Measurements from ENCODE around the gene UBE2J2.

The UBE2J2 gene

DNA sequence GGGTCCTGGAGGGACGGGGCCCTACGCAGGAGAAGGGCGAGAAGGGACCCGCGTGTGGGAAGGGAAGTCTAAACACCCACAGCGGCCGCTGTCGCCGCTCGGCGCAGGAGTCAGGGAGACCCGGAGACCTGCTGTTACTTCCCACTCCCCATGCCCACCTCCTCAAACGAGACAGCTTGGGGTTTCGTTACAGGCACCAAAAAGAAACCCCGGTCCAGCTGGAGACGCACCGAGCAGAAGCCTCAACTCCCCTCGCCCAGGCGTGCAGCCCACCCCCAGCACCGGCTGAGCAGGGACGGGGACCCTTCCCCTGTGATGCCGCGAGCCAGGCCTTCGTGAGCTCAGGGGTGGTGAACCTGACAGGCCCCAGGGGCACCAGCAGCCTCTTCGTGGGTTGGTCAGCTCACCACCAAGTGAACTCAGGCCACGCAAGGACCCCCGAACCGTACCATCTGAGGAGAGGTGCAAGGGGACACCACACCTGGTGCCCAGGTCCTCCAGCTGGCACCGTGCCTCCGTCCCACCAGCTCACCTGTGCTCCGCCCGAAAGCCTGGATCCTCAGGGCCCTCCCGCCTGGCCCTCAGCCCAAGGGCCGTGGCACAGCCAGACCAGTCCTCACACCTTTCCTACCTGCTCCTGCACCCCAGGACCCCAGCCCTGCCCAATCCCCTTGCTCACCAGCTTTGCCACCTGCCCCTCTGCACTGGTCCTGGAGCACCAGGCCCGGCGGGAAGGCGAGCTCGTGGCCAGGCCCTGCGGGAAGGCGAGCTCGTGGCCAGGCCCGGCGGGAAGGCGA, 46.9 kb downstream of the UBE2J2 start:
- FAIRE-seq (no peak), DNase-seq (ENCODE audit: insufficient read length, low spot score) (no peak)
- no peak for TF ChIP-seq POLR2A (IDR thresholded peaks at IDR 0.05; ENCODE audit: low read depth, low read length)

DNA sequence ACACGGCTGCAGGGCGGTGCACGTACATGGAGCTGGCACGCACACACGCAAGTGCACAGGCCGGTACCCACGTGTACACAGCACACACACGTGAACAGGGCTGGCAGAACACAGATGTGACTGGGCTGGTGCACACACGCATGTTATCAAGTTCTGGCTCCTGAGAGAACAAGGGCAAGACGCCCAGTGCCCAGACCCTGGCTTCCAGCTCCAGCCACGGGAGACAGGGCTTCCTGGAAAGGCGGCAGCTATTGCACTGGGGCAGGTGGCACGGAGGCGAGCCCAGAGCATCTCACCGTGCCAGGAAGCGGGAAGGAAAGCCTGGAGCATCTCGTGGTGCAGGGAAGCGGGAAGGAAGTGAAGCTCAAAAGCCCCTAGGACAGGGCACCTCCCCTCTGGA, 47.7 kb downstream of the UBE2J2 start:
- no peak for TF ChIP-seq POLR2A (IDR thresholded peaks at IDR 0.05; ENCODE audit: low read depth, low read length)
- DNase-seq (ENCODE audit: insufficient read length, low spot score) (no peak), FAIRE-seq (no peak)

DNA sequence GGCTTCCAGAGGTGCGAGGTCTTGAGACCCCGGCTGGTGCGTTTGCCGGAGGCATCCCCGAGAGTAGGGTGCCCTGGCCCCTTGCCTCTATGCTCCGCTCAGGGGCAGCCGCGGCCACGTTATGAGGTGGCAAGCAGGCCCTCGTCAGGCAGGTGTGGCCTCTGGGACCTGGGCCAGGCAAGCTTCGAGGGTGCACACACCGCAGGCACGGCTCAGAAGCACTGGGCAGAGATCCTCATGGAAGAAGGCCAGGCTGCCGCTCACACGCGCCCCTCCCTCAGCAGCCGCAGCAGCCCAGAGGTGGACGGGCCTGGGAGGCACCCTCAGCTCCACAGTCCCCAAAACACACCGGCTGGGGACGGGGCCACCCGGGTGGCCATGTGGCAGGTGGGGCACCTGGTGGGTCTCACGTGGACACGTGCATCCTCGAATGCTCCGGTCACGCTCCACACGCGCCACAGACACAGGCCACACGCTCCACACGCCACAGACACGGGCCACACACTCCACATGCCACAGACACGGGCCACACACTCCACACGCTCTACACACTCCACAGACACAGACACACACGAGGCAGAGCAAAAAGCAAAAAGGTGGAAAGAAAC, 48.3 kb downstream of the UBE2J2 start:
- FAIRE-seq (no peak), DNase-seq (ENCODE audit: insufficient read length, low spot score) (no peak)
- TF ChIP-seq POLR2A (IDR thresholded peaks at IDR 0.05; ENCODE audit: low read depth, low read length), result no peak

DNA sequence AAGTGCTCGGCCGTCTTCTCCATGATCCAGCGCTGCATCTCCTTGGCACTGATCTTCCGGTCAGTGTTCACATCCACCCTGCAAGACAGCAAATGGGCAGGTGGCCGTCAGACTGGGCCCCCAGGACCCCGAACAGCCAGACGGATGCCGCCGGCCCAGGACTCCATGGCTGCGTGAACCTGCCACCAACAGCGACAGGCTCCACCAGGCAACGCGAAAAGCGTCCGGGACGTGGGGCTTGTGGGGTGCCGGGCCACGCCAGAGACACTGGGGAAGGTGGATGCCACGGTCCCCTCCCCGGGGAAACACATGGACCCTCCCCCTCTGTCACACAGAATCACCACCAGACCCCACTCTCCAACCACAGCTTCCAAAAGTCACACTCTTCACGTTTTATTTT, 49.8 kb downstream of the UBE2J2 start:
- DNase-seq (ENCODE audit: insufficient read length, low spot score), result no peak
- no peak for TF ChIP-seq POLR2A (IDR thresholded peaks at IDR 0.05; ENCODE audit: low read depth, low read length)
- no peak for FAIRE-seq

DNA sequence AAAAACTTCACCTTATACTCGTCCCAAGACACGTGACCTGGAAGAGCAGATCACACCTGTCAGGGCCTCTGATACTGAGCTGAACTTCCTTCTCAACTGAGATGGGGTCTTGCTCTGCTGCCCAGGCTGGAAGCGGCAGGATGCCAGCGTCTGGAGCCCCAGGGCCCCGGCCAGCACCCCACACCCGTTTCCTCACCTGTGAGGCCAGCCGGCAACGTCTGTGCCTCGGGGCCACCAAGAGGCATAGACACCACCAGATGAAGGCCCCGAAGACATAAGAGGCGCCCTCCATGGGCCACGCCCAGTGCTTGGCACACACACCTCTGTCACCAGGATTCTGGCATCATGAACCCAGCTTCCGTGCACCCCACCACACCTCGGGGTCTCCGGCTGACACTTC, 50.3 kb downstream of the UBE2J2 start:
- no peak for FAIRE-seq
- DNase-seq (ENCODE audit: insufficient read length, low spot score), result no peak
- no peak for TF ChIP-seq POLR2A (IDR thresholded peaks at IDR 0.05; ENCODE audit: low read depth, low read length)

DNA sequence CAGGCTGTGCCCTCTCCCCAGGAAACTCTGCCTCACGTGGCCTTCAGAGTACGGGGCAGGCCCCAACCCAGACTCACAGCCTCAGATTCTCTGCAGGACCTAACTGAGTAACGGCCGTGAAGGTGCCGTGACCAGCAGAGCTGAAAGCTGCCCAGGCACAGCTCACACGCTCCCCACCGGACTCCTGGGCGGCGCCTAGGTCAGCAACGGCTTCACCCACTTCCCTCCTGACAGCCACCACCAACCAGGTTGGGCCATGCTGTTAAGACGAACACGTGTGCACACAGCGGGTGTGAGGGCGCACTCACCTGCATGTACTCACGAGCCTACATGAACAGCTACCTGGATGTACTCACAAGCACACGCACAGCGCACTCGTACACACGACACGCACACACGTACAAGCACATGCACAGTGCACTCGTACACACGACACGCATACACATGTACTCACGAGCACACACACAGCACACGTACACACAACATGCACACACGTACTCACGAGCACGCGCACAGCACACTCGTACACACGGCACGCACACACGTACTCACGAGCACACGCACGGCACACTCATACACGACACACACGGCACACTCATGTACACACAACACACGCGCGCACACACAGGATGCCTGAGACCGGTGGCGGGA, 51.0 kb downstream of the UBE2J2 start:
- FAIRE-seq, result no peak
- no peak for DNase-seq (ENCODE audit: insufficient read length, low spot score)
- no peak for TF ChIP-seq POLR2A (IDR thresholded peaks at IDR 0.05; ENCODE audit: low read depth, low read length)

DNA sequence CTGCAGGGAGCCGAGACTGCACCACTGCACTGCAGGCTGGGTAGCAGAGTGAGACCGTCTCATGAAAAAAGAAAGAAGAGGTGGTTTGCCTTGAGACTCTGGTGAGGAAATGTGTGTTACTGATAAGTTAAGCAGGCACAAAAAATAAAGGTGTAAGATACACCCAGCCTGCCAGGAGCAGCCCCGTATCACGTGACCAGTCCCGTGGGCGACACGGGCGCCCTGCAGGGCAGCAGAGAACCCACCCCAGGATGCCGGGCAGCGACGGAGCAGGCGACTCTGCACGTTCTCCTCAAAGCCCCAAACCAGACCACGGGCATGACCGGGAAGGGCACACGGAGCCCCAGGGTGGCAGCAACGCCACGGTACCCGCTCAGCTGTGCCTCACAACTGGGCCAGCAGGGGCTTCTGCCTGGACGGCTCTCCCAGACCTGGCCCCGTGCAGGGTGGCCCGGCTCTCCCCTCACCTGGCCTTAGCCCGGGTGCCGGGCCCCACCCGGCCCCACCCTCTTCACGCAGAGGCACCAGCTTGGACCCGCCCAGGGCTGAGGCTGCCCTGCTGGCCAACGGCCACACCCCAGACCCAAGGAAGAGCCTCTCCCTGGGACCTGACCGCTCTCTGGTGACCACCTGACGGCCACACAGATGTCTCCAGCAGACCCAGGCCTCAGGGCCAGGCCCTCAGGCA, 51.6 kb downstream of the UBE2J2 start:
- no peak for TF ChIP-seq POLR2A (IDR thresholded peaks at IDR 0.05; ENCODE audit: low read depth, low read length)
- DNase-seq (ENCODE audit: insufficient read length, low spot score) (no peak), FAIRE-seq (no peak)

DNA sequence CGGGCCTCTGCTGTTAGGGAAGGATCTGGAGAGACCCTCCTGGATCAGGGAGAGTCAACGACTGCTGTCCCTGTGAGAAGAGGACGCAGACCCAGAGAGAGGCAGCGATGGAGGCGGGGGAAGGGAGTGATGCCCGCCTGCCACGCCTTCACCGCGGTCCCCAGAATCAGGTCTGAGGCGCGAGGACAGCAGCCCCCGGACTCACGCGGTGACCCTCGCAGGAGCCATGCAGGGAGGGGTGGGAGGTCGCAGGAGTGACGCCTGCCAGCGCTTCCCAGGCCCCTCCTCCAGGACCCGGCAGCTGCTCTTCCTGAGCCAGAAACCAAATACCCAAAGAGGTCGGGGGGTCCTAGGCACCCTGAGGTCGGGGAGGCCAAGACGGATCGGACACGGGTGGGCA, 53.5 kb downstream of the UBE2J2 start:
- DNase-seq (ENCODE audit: insufficient read length, low spot score) (no peak), FAIRE-seq (no peak)
- TF ChIP-seq POLR2A (IDR thresholded peaks at IDR 0.05; ENCODE audit: low read depth, low read length), result no peak

DNA sequence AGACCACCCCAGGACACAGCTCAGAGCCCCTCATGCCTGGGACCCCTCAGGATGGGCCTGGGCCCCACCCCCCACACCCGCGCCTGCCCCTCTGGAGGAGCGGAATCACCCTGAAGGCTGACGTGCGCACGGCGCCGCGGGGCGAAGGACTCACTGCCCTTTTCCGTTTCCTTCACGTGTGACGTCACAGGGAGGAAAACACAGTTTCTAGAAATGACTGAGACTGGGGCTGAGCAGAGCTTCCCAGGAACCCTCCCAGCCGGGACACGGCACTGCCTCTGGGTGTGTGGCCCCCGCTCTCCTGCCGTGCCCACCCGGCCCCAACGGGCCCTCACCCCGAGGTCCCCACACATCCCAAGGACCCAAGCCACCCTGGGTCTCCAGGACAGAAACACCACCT, 54.3 kb downstream of the UBE2J2 start:
- FAIRE-seq (no peak), DNase-seq (ENCODE audit: insufficient read length, low spot score) (no peak)
- no peak for TF ChIP-seq POLR2A (IDR thresholded peaks at IDR 0.05; ENCODE audit: low read depth, low read length)

DNA sequence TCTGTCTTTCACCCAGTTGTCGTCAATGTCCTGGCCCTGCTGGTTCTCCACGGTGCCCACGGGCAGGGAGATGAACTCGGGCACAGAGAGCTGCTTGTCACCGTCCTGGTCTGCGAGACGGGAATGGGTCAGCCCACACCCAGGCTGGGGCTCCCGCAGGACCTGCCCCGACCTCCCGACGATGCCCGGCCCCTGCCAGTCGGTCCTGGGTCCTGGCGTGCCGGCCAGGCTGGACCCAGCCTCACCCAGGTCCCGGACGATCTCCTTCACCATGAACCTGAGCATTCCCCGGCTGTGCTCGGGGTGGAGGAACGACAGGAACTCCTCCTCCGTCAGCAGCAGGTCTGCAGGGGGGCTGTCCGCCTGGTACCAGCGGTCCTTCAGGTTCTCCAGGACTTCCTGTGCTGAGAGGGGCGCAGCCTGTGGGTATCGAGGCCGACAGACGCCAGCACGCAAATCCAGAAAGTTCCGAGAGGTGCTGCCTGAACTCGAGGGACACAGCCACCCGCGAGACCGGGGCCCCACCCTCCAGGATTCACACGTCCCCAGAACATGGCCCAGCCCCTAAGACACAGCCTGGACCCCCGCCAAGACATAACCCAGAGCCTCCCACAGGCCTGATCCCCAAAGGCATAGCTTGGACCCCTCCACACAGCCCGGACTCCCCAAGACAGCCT, 55.0 kb downstream of the UBE2J2 start:
- TF ChIP-seq POLR2A (IDR thresholded peaks at IDR 0.05; ENCODE audit: low read depth, low read length), result no peak
- DNase-seq (ENCODE audit: insufficient read length, low spot score) (no peak), FAIRE-seq (no peak)

DNA sequence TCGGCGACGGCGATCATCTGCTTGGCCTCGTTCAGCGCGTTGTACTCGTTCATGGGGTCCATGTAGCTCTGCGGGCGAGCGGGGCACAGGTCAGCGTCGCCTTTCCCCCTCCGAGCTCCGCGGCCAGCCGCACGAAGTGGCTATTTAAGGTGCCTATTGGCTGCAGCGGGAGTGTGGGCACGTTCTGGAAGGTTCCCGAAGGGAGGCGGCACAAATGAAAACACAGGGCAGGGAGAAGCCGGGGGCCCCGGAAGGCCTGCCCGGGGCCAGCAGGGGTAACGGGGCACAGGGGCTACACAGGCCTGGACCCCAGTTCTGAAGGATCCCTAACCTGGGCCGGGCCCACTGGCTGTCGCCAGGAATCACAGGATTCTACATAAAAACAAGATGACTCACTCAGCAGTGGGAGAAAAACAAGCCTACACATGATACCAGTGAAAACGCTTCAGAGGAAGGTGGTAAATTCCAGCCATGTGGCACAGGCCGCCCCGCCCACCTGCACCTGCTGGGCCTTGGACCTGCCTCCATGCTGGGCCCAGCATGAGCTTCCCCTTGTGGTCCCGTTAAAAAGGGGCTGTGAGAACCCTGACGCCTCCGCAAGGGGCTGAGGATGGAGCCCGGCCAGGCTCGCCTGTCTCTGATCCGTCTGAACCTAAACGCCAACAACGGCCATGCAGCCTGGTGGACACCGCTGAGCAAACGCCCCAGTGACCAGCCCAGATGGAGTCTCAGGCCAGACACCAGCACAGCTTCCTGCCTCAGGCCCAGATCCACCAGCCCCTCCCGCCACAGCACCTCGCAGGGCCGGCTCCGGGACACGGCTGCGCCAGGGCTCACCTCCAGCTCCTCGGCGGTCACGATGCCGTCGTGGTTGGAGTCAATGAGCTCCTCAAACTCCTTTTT, 55.8 kb downstream of the UBE2J2 start:
- no peak for FAIRE-seq
- DNase-seq (ENCODE audit: insufficient read length, low spot score), result peak; percentile 88
- no peak for TF ChIP-seq POLR2A (IDR thresholded peaks at IDR 0.05; ENCODE audit: low read depth, low read length)

DNA sequence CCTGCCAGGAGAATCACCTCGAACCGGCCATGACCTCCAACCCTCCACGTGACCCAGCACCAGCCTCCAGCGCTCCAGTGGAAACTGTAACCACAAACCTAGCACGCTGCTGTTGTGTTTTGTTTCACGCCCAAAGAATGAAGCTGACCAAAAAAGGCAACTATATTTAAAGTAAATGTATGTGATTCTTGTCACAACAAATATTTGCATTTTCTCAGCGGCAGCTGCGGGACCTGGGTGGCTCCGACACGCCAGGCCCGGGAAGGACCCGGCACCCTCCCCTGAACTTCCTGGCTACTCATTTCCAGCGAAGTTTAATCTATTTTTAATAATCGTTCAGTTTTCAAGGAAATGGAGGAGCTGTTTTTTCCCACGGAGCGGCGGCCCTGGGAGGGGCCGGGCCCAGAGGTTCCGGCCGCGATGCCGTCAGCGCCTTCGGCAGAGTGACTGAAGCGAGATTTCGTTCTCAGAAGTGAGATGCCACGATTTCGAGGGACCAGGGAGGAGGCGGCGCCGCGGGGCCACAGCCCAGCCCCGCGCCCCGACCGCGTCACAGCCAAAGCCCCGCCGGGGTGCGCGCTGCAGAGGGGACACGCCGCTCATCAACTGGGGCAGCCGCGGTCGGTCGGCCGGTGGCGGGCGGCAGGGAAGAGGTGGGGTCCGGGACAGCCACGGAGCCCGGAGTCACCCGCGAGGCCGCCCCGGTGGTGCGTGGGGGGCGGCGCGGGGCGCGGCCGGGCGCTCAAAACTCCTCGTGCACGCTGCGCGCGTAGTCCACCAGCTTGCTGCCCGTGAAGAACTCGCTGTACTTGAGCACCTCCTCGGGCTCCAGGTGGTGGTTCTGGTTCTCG, 56.7 kb downstream of the UBE2J2 start:
- FAIRE-seq (no peak), DNase-seq (ENCODE audit: insufficient read length, low spot score) (no peak)
- no peak for TF ChIP-seq POLR2A (IDR thresholded peaks at IDR 0.05; ENCODE audit: low read depth, low read length)
